Muscle of arm (tissue), 12 donors: Measurements from ENCODE around the gene SMIM7. TPM values are rescaled to one million over a fixed set of nuclear protein-coding genes. Genes with fewer than 3 reads are reported as not detected.
"Not testable (repeated sequence)": the region's sequence is repeated elsewhere in the genome, so short reads cannot be mapped to it uniquely, and the experiment has no call there.

ENCODE experiments used
- DNase-seq: peaks from one replicate; pipeline ENCODE4 v3.0.0-alpha.2; 2013
- polyA plus RNA-seq, 12 donors: library from polyadenylated mRNA; unstranded; fragments of 120-200 nt; gene quantifications; one replicate each; pipeline ENCODE4 v1.2.1, GENCODE V29; 2013; ENCODE audit not compliant: insufficient read length in 12 of 12

Gene SMIM7
- polyA plus RNA-seq, 12 donors, result 30.4 to 61.9 (median 53.9) TPM; not detected in 1

DNA sequence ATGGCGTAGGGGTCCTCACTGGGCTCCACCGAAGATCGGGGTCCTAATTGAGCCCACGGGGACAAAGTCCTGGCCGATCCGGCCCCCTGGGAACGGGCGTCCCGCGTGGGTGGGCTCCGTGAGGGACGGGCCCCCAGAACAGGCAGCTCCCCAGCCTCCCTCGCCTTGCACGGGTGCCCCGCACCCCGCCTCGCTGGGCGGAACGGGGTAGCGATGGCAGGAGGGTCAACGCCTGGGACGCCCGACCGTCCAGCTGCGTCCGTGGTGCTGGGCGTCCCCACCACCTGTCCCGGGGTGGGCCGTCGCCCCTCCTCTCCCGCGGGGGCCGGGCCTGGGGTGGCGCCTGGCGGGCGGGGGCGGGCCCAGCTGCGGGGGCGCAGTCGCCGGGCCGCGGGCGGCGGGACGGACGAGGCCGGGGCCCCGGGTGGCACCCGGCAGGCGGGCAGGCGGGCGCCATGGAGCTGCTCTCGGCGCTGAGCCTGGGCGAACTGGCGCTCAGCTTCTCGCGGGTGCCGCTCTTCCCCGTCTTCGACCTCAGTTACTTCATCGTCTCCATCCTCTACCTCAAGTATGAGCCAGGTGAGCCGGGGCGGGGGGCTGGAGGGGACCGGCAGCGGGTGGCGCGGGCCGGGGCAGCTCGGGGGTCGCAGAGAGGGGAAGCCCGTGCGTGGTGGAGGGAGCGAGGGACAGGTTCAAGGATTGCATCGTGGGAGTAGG is 977 bp upstream of the SMIM7 start, which contains the start of gene TMEM38A:
Gene TMEM38A (plus strand): TSS at position 377 of the 717 bp plus-strand sequence. CDS start 79 bp downstream, at position 456.
- DNase-seq, result peak; percentile 31

DNA sequence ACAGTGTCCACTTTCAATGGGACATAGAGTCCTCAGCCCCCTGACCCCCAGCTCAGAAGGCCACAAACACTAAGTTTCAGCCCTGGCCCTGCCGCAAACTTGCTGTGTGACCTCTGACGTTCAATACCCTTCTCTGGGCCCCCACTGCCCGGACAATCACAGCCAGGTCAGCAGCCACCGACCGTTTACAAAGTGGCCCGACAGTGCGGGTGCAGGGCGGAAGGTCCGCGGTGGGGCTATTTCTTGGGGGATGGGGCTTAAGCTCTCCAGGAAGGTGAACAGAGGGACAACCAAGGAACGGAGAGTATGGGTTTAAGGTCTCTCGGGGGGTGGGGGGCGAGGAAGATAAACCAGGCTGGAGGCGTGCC is 496 bp downstream of the SMIM7 start:
- DNase-seq, result no peak

DNA sequence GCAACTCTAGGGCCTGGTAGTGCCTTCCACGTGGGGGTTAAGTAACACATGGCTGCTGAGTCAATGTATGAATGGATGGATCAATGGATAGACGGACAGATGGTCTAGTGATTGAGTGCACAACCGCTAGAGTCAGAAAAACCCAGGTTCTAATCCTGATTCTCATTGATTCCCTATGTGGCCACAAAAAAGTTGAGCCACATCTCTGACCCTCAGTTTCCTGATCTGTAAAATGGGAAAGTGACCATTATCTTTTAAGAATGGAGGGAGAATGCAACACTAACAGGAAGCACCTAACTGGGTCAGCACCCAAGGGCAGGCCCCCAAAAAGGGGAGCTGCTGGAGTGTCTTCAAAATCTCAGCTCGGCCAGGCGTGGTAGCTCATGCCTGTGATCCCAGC is 2.6 kb downstream of the SMIM7 start:
- DNase-seq, result no peak

DNA sequence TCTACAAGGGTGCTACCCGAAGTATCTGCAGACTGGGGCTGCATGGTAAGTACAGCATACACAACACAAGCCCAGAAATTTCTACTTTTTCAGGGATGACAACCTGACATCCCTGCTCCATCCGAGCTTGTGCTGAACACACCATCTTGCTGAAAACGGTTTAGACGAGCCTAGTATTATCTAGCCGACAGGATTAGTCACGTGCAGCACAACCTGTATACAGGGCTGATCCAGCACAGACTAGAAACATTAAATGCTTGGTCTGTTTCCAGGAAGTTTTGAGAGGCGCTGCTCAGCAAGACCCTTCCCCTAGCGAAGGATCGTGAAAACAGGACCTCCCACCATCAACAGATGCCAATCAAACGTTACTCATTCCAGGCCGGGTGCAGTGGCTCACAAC is 4.2 kb downstream of the SMIM7 start:
- no peak for DNase-seq

DNA sequence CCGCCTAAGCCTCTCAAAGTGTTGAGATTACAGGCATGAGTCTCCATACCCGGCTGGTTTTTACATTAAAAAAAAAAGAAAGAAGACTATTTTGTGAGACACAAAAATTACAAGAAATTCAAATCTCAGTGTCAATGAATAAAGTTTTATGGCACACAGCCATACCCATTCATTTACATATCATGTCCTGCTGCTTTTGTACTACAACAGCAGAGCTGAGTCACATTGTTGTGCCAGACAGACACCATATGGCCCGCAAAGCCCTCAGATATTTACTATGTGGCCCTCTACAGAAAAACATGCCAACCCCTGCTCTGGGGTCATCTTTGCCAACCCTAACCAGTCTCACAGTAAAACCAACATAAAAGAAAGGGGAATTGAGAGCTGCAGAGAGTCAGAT is 5.3 kb downstream of the SMIM7 start:
- no peak for DNase-seq

DNA sequence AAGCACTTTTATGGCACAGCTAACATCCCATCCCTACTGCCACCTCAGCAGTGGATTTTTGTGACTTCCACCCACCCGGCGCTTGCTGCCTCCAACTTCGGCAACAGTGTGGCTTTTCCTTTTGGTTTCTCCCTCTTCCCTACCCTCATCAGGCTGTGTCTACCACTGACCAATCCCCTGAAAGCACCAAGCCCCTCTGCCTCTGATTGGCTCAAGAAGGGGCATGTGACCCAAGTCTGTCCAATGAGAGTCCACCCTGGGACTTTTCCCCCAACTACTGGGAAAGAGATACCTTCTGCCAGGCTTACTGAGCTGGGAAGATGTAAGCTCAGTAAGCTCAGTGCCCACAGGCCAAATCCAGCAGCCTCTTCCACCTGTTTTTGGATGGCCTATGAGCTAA is 5.8 kb downstream of the SMIM7 start:
- no peak for DNase-seq

DNA sequence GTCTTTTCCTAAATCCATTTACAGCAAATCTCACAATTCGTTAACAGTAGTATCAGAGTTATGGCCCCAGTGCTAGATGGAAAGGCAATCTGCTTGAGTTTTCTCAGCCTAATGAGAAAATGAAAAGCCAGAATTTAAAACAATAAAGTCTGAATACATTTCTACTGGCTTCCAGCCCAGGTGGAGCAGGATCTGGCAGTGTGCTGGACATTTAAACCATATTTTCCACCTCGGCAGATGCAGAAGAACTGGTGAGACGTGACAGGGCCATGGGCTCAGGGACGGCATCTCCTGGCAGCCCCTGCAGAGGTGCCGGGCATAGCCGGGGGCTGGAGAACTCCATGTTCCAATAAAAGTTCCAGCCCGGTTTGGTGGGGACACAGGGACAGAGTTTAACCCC is 7.1 kb downstream of the SMIM7 start:
- no peak for DNase-seq

DNA sequence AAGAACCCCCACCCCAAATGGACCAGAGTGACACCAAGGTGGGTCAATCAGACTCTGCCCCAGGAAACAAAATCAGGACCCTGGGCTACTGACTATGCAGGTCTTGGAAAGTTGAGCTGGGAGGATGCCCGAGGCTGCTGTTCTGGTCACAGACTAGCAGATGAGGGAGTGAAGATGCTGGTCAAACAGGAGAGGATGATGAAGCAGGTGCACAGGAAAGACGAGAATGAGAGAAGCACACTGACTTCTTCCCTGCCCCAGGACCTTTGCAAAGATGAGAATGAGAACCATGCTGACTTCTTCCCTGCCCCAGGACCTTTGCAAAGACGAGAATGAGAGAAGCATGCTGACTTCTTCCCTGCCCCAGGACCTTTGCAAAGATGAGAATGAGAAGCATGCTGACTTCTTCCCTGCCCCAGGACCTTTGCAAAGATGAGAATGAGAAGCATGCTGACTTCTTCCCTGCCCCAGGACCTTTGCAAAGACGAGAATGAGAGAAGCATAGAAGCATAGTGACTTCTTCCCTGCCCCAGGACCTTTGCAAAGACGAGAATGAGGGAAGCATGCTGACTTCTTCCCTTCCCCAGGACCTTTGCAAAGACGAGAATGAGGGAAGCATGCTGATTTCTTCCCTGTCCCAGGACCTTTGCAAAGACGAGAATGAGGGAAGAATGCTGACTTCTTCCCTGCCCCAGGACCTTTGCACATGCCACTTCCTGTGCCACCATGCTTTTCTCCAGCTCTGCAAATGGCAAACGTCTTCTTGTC is 8.3 kb downstream of the SMIM7 start:
- not testable (repeated sequence) for DNase-seq

DNA sequence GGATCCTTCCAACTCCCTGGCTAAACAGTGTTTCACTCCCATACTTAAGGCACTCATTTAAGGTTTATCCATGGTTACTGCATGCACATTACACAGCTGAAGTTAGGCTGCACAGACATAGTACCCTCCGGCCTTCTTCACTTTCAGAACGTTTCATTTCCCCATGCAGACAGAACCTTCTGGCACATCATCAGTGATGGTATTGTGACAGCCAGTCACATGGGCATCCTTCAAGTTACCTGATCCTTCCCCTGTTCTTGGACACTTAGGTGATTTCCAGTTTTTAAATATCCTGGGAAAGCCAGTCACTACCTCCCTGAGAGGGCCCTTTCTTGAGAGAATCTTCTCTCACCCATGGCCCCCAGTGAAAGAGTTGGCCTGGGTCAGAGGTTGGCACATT is 9.1 kb downstream of the SMIM7 start:
- DNase-seq, result no peak

DNA sequence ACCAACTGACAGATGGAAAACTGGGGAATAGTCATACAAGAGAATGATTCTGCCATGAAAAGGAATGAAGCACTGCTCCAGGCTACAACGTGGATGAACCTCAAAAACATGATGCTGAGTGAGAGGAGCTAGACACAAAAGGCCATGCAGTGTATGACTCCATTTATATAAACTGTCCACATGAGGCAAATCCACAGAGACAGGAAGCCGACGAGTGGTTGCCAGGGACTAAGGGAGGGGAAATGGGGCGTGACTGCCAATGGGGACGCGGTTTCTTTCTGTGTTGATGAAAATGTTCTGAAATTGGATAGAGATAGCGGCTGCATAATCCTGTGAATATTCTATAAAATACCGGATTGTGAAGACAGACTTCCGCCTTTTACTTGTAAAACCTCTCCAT is 10.2 kb downstream of the SMIM7 start:
- DNase-seq, result no peak

DNA sequence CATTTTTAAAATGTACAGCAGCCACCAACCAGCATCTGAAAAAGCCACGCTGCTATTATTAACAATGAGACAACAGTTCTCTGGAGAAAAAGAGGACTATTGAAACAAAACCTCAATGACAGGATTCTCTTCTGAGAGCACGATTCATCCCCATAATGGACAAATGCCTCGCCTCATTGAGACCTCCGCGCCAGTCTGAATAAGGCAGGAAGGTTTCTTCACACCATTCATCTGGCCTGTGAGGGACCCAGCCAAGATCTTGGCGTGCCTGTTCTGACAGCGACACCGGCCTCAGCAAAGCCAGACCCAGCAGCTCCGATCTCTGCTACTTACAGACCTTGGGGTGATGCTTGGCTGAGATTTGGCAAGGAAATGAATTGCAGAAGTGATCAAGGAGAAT is 14.8 kb downstream of the SMIM7 start:
- DNase-seq, result no peak

DNA sequence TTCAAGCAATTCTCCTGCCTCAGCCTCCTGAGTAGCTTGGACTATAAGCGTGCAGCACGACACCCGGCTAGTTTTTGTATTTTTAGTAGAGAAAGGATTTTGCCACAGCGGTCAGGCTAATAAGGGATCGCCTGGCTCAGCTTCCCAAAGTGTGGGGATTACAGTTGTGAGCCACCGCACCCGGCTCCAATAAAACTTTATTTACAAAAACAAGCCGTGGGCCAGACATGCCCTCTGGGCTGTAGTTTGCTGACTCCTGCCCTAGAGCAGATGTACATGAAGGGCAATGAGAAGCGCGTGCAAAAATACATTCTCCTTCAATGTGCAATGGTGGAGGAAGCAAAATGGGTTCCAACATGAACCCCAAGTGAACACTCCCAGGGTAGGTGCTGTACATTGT is 18.2 kb downstream of the SMIM7 start:
- DNase-seq, result no peak

DNA sequence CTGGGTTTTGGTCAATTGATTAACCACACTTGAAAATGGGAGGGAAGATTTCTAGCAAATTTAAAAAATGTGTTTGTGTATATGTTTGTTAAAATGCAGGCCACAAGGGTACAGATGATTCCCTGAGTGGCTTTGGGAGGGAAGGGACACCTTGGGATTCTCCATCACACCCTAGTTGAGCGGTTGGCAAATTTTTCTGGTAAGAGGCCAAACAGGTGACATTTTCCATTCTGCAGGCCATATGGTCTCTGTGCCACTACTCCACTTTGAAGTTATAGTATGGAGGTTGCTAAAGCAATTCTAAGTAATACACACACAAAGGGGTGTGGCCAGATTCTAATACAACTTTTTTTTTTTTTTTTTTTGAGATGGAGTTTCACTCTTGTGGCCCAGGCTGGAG is 19.0 kb downstream of the SMIM7 start:
- DNase-seq, result no peak

DNA sequence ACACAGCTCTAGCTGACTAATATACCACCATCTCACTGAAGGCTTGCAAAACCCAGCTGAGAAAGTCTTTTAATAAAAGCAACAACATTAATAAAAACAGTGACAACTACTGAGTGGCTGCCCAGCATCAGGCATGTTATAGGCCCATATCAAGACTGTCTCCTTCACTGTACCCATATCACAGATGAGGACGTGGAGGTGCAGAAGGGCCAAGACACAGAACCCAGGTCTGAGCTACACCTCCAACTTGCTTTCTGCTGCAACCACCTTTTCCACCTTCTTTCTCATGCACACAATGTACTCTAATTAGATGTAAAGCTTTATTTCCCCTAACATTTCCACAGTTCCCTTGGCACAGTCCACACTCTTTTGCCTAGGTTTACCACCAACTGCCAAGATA is 21.3 kb downstream of the SMIM7 start:
- no peak for DNase-seq

DNA sequence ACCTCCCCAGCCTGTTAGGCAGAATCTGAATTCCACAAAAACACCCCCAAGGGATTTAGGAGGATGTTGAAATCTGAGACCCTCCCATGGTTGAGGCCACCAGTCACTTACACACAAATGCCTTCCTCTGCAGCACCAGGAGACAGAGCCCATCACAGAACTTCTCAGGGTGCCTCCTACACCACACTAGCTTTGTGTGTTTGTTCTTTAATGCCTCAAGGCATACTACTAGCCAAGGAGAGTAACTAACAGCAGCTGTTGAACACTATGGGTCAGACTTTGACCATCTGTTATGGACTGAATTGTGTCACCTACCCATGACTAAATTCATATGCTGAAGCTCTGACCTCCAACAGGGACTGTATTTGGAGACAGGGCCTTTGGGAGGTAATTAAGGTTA is 22.4 kb downstream of the SMIM7 start:
- no peak for DNase-seq

DNA sequence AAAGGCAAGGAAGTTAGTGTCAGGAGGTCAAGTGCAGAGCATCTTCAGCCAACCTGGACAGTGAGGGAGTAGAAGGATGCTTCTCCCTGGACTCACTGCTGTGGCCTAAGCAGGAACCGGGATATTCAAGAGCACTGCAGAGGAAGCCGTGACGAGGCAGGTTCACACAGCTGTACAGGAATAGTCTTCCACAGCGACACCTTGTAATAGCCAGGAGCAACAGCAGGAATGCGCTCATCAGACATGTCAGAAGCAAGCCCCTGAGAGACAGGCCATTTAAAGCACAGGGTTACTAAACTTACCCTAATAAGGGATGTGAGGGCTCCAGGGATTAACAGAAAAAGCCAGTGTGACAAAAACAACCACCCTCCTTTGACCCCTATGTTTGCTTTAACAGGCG is 28.5 kb downstream of the SMIM7 start:
- DNase-seq, result no peak

DNA sequence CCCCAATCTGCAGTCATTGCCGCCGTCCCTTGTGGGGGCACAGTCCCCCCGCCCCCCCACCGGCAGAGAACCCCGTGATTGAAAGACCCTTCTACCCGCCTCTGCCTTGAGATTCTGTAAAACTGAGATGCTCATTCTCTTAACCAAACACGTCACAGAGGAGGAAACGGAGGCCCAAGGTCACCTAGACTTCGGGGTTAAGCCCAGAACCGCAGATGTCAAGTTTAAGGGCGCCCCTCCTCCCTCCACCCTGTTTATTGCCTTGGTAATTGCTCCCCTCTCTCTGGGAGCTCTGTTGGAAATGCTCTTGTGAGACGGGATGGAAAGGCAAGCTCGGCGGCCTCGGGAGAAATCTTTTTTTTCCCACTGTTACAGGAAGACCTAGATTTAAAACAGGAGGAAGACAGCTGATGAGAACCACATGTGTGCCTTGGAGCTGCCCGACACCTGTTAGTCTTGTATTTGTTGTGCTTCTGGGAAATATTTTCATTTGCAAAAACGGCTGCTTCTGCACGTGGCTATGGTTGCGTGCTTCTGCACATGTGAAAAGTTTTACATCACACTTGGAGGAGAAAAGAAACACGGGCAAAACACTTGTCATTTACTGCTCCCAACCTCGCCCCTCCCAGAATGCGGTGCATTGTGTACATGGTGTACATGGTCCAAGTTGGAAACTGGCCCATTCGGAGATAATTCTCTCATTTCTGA is 30.8 kb downstream of the SMIM7 start:
- peak; percentile 81 for DNase-seq

DNA sequence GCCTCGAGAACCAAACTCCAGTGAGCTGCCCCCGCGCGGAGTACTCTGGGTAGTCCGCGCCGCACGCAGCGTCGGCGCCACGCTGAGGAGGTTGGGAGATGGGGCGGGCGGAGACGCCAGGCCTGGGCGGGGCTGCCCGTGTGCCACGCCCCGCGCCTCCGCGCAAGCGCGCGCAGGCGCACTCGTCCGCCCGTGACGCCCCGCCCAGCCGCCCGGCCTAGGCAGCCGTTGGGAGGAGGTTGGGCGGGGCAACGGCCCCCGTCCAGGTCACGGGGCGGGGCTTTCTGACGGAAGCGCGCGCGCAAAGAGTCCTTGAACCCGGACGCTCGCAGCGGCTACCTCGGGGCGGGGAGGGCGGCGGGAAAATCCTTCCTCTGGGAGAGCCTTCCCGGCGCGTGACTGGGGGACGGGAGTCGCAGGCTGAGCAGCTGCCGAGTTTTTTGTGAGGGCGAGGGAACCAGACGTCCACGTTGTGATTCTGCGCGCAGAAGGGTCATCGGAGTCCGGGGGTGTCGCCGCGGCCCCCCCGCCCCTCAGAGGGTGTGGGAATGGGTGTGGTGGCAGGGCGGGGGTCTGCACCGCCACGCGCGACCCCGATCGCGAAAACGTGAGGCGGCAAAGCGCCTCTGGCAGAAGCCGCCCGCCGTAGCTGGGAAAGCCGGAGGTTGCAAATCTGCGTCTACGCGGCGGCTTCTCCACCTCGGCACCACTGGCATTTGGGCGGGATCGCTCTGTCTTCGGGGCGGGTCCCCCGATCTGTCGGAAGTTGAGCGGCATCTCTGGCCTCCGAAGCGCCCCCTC is 31.6 kb downstream of the SMIM7 start, which contains the start of gene MED26:
Gene MED26 (minus strand): TSS at position 22 of the 801 bp plus-strand sequence. CDS start 261 bp downstream, outside the sequence.
- DNase-seq, result peak; percentile 94

DNA sequence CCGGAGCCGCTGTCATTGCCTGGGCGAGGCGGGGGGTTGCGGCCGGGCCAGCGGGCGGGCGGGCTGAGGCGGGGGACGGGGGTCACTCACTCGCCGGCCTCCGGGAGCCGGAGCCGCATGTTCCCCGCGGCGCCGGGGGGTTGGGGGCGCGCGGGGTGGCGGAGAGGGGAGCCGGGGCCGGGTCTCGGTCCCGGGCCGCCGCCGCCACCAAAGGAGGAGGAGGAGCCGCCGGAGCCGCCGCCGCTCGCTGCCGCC is 32.1 kb downstream of the SMIM7 start:
- no peak for DNase-seq

DNA sequence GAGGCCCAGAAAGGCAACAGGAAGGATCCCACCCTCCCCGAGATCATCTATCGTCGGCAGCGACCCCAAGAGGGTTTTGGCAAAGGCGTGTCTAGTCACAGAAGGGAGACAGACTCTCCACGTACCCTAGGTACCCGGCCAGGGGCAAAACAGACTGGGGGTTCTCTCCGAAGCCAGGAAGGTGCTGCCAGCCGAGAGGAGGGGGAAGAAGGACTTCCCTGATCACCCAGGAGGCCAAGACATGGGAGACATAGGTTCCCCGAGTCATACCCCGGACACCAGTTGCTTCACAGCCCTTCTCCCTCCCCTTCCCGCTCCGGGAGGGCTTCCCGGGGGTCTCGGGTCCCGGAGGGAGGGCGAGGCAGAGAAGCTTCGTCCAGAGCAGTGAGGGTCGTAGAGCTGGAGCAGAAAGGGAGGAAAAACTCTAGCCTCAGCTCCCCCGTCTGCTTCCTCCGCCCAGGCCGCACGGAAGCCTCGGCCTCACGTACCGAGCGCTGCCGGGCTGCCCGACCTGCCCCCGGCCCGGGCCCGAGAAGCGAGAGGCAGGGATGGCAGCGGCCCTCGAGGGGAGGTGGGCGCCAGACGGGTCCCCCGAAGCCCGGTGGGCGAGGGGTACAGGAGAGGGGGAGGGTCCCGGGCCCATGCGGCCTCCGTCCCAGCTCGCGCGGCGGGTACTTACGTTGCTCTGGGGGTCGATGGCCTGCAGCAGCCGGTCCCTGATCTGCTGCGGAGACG is 32.6 kb downstream of the SMIM7 start:
- no peak for DNase-seq

DNA sequence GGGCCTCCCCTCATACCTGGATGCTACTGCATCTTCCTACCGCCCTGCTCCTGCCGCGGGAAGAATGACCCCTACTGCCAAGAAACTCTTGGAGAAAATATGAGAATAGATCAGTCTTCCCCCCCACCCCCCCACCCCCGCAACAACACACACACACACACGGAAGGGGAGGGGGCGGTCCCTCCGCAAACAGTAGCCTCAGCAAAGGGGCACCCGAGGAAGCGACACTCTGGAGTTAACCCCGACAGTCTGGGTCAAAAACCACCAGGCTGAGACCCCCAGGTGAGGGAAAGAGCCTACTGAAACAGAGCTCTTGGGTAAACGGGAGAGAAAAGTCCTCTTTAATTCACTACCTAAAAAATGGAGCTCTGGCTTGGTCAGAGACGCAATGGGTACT is 33.1 kb downstream of the SMIM7 start:
- DNase-seq, result no peak
